GM21576 (cell line): ENCODE measurements around the gene LSMEM2.
A peak's percentile ranks its signal among the peaks of the same experiment; 100 is the strongest.
"Not testable (repeated sequence)": the region's sequence is repeated elsewhere in the genome, so short reads cannot be mapped to it uniquely, and the experiment has no call there.

Source experiments
- ATAC-seq: cut with Tn5 transposase; IDR thresholded peaks from one replicate; pipeline ENCODE4 v1.9.1; 2021; ENCODE audit warnings: mild to moderate bottlenecking, moderate library complexity; ENCODE audit not compliant: unreplicated experiment

The LSMEM2 gene

GRCh38 chr3:50297896-50298725 lies 19.2 kb downstream of the LSMEM2 start:
- ATAC-seq = no peak

DNA sequence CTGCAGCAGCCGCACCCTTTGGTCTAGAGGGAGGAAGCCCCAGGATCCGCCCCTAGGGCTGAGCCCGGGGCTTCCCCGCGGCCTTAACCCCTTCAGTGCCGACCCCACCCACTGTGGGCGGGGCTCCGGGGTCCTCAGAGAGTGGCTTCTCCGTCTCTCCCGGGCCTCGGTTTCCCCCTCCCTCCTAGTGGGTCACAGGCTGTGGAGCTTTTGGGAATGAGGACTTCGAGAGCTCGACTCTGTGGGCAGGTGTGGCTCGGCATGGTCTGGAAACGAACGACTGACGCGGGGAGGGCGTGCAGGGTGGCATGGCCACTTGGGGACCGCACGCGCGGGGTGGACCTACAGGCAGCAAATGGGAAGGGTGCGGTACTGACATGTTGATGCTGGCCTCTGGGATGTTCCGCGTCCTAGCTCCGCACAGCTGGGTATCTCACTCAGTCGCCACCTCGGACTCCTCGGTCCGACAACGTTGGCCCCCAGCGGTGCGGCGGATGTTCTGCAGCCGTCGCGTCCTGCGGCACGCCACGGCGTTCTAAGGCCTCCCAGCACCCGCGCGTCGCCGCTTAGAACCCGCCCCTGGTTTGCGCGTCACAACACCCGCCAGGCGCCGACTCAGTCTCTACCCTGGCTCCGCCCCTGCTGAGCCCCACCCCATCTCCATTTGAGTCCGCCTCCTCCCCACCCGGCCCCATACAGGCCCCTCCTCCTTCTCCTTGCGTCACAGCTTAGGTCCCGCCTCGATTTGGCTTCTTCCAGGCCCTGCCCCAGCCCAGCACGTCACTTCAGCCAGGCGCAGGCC lies 20.1 kb downstream of the LSMEM2 start, which contains the start of the genes HYAL3 and NAA80:
Gene HYAL3 (minus strand): TSS at position 570 of the 802 bp plus-strand sequence. CDS start 3,803 bp downstream, outside the sequence.
Gene NAA80 (minus strand): TSS at position 570 of the 802 bp plus-strand sequence. CDS start 1,942 bp downstream, outside the sequence.
- peak; percentile 81 for ATAC-seq

GRCh38 chr3:50299638-50299928 lies 20.7 kb downstream of the LSMEM2 start:
- ATAC-seq = no peak

DNA sequence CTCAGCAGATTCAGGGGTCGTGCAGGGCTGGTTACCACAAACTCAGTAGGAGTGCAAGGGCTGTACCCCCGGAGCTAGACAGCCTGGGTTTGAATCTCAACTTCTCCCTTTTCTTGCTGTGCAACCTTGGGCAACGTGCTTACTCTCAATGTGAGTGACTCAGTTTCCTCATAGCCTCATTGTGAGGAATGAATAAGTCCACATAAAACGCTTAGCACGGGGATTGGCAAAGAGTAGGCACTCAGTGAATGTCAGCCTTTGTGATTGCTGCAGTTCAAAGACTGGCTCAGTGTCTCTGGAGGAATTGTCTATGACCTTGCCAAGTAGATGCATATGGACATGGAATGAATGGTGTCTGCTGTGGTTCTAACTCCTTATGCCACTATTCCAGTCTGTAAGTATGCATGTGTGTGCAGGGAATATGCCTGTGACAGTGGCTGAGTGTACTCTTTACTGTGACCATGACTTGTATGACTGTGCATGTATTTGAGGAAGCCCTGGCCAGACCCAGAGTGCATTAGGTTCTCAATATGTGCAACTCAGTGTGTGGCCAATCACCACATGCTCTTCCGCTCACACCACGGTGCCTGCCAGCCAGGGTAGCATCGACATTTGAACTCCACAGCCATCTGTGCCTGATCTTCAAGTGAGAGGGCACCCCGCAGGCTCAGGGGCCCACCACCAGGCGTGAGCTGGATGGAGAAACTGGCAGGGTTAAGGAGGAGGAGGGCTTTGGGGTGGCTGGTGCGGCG lies 21.2 kb downstream of the LSMEM2 start:
- ATAC-seq = no peak

GRCh38 chr3:50300681-50301254 lies 21.9 kb downstream of the LSMEM2 start:
- ATAC-seq = no peak

DNA sequence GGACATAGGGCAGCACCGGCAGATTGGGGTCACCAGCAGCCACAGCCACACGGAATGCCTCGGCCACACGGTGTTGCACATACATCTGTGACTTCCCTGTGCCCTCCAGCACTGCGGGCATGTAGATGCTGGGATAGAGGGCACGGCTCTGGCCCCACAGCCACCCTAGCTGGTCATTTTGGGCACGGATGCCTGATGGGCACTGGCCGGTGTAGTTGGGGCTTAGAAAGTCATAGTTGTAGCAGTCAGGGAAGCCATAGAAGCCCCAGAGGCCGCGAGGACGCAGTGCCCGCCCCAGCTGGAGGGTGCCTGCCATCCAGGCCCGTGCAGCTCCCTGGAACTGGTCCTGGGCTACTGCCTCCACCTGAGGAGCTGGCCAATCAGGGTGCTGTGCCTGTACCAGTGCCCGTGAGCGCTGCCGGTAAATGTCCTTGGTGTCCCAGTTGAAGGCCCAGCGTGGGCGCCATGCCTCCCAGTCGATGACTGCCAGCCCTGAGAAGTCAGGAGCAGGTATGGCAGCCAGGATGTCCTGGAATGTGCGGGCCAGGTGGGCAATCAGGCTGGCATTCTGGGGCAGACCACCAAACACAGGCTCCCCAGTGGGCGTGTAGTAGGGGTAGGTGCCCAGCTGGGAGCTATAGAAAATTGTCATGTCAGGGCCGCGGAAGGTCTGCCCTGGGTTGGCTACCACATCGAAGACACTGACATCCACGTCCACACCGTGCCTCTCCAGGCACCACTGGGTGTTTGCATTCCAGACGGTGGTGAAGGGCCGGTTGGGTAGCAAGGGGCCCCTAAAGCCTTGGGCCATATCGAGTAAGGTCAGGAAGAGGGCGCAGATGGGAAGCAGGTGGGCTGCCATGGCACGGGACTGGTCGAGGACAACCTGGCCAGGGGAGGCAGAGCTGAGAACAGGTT lies 23.5 kb downstream of the LSMEM2 start:
- ATAC-seq = no peak

DNA sequence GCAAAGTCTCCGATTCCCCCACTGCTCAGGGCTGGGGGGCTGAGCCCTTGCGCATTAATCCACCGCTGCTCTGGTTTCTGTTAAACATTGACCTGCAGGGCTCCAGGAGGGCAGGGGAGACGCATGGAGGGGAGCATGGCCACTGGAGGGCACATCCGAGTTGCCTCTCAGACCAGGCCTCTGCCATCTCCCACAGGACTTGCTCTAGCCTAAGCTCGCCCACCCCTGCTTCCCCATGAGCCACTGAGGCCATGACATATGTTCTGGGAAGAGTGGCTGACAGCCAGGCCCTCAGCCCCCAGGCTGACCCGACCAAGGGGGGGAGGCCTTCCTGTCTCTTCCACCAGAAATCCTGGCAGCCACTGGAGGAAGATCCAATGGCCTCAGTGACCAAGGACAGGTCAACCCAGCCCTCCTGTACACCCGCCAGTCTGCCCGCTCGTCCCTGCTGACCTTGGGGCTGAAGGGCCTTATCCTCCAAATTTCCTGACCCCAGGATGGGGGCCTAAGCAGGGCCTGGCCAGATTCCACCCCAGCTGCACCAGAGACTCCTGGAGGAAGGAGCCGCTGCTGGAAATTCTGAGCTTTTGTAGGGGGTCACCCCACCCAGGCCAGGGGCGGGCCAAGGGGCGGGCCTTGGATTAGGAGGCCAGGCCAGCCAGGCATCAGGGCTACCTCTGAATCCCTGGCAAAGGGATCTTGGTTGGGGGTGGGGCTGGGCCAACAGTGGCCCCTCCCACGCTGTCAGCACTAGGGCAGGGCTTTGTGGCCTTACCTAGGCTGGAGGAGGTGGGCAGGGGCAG lies 24.3 kb downstream of the LSMEM2 start, which contains the start of gene HYAL1:
Gene HYAL1 (minus strand): TSS at position 562 of the 803 bp plus-strand sequence. CDS start 618 bp downstream, outside the sequence.
- ATAC-seq = no peak

DNA sequence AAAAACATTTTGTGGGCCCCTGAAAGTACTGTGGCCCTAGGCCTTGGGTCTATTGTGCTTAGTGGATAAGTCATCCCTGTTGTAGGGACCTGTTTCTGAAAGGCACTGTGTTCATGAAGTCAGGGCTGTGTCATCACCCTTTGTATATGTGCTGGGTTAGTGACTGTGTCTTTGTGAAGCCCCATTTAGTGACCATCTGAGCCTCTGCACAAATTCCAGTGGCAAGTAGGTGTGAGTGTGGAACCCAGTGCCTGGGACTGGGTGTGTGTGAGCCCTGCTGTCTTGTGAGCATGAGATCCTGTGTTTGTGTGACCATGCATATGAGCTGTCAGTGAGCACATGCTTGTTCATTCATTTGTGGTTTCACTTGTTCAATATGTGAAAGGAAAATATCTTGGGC lies 25.7 kb downstream of the LSMEM2 start:
- no peak for ATAC-seq

DNA sequence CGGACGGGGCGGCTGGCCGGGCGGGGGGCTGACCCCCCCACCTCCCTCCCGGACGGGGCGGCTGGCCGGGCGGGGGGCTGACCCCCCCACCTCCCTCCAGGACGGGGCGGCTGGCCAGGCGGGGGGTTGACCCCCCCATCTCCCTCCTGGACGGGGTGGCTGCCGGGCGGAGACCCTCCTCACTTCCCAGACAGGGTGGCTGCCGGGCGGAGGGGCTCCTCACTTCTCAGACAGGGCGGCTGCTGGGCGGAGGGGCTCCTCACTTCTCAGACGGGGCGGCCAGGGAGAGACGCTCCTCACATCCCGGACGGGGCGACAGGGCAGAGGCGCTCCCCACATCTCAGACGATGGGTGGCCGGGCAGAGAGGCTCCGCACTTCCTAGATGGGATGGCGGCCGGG lies 33.2 kb downstream of the LSMEM2 start:
- ATAC-seq = not testable (repeated sequence)

DNA sequence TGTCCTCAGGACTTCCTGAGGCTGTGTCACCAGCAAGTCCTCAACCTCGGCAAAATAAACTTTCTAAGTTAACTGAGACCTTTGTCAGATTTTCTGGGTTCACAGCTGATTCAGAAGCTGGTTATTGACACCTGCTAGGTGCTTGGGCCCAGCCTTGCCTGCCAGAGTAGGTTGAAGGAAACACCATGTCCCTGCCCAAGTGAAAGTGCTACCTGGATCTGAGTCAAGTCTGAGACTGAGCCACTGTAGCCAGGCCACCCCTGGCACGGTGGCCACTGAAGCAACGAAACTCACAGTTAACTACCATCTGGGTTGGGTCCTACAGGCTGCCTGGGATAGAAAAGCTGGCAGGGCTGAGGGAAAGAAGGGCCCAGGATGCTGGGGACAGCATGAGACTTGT lies 35.5 kb downstream of the LSMEM2 start:
- no peak for ATAC-seq

- ATAC-seq = no peak
Observed at GRCh38 chr3:50314816-50315215, 35.9 kb downstream of the LSMEM2 start.

GRCh38 chr3:50316657-50317242 lies 37.9 kb downstream of the LSMEM2 start:
- ATAC-seq = no peak

DNA sequence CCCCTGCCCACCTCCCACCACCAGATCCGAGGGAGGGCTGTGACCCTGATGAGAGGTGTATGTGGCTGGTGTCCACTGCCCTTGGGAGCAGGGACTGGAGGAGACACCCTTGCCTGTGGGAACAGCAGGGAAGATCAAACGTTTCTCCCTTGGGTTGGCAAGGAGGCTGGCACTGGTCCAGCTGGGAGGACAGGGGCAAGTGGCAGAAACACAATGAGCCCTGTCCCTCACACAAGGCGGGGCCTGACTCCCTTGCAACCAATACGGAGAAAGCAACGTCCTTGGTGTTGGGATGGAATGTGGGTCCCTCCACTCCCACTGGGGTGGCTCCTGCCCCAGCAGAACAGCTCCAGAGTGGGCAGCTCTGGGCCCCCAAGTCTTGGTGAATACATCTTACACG lies 38.4 kb downstream of the LSMEM2 start:
- no peak for ATAC-seq

DNA sequence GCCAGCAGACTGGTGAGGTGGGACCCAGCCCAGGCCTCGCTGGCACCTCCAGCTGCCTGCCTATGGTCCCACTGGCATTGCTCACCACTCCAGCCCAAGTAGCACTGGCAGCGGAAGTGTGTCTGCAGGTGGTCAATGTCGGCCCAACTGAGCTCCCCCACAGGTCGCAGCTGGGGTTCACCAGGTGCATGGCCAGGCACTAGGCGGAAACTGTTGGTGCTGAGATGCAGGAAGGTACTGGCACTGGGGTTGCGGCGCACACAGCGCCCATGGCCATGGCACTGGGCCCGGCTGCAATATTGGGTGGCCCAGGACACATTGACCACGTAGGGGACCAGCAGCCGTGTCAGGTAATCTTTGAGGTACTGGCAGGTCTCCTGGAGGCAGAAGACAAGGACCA lies 39.3 kb downstream of the LSMEM2 start:
- ATAC-seq = no peak

- ATAC-seq = no peak
Observed at GRCh38 chr3:50318615-50319014, 39.7 kb downstream of the LSMEM2 start.

DNA sequence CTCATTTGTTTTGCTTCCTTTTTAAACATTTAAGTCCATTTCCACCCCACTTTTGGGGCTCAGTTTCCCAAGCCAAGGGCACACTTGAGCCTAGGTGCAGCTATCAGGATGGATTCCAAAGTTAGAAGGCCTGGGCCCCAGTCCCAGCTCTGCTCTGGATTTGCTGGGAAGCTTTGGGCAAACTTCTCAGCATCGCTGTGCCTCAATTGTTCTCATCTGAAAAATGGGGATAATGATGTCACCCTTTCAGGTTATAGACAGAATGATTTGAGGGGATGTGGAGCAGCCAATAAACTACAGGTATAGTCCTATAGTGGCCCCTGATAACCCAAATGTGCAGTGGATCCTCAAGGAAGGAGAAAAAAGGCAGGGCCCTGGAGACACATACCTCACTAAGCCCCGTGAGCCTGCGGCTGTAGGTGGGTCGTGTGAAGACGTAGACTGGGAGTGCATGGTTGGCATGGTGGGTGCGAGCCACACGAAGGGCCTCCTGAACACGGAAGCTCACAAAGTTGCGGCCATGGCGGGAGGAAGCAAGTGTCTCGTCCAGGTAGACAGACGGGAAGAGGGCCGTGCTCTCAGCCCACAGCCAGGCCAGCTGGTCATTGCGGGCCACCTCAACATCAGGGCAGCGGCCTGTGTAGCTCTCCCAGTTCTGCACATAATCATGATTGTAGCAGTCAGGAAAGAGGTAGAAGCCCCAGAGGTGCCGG lies 40.5 kb downstream of the LSMEM2 start:
- ATAC-seq = no peak

GRCh38 chr3:50319894-50320625 lies 41.2 kb downstream of the LSMEM2 start:
- ATAC-seq = no peak
